Transverse colon (tissue), 4 donors: ENCODE measurements around the gene EYA2.

Source experiments
- CTCF ChIP-seq, 5 experiments: fragments of 200-600 bp in 3 of 5; fragments of 450-650 bp in 2 of 5; sonication (generic) in 3 of 5; IDR thresholded peaks; 1 replicate in 2 of 5; 2 replicates in 3 of 5; pipeline ENCODE4 v1.5.1; 2016 to 2017; ENCODE audit warnings: antibody characterized with exemption in 5 of 5, inconsistent platforms in 3 of 5, mild to moderate bottlenecking in 2 of 5, moderate library complexity in 1 of 5
- EP300 ChIP-seq: sonication (generic); formaldehyde crosslinking; IDR thresholded peaks from one replicate; pipeline ENCODE4 v1.6.1; 2017; ENCODE audit warnings: antibody characterized with exemption, low read depth
- POLR2AphosphoS5 ChIP-seq, 3 donors: sonication (generic); formaldehyde crosslinking; IDR thresholded peaks; one replicate each; pipeline ENCODE4 v1.6.1; 2016; ENCODE audit warnings: antibody characterized with exemption in 3 of 3

- no peak for TF ChIP-seq CTCF (IDR thresholded peaks at IDR 0.05)
- TF ChIP-seq POLR2AphosphoS5 (IDR thresholded peaks at IDR 0.05) = no peak
- no peak for TF ChIP-seq EP300
These were observed 273.2 kb downstream of the EYA2 start for GRCh38 chr20:47167846-47168245.
